Erythroblast (primary cell): ENCODE results near the gene BCHE.

Experiments
- DNase-seq, 2 experiments: peaks; one replicate each; lab custom pipeline; 2025; lab: John Stamatoyannopoulos, UW
- GATA1 ChIP-seq: IDR thresholded peaks from 2 replicates; pipeline ENCODE4 v1.6.1; 2011; ENCODE audit warnings: low read depth, mild to moderate bottlenecking, control low read depth, low read length, moderate library complexity
- POLR2A ChIP-seq: IDR thresholded peaks from 2 replicates; pipeline ENCODE4 v1.6.1; 2011; ENCODE audit warnings: mild to moderate bottlenecking, low read length

The BCHE gene

DNA sequence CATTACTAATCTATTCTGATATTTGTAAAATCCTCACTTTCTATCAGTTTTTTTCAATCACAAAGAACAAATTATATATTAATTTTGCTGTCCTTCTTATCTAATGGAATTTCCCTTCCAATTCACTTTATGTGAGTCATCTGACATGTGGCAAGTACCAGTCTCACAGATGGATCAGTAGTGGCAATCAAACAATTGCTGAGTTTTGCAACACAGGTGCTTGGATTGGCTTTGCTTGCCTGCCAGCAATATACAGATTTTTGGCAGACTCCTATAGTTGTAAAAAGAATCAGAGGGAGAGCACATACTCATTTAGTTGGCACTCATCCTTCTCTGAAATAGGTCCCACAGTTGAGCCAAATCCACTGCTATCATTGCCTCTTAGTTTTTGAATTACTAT, 83.7 kb downstream of the BCHE start:
- DNase-seq: no peak
- TF ChIP-seq GATA1 (no peak), POLR2A (no peak)

DNA sequence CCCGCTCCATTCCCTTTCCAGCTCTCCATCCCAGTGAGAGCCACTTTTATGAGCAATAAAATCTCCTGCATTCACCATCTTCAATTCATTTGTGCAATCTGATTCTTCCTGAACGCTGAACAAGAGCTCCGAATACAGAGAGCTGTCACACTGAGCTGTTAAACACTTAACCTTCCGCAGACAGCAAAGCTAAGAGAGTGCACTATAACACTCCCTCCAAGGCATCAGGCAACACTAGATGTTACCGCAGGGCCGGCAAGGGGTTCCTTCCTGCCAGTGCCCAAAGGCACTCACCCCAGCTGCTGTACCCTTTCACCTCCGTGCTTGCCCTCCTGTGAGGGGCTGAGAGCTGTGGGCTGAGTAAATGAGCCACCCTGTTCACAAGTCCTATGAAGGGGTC, 85.6 kb downstream of the BCHE start:
- no peak for DNase-seq
- TF ChIP-seq POLR2A (no peak), GATA1 (no peak)

DNA sequence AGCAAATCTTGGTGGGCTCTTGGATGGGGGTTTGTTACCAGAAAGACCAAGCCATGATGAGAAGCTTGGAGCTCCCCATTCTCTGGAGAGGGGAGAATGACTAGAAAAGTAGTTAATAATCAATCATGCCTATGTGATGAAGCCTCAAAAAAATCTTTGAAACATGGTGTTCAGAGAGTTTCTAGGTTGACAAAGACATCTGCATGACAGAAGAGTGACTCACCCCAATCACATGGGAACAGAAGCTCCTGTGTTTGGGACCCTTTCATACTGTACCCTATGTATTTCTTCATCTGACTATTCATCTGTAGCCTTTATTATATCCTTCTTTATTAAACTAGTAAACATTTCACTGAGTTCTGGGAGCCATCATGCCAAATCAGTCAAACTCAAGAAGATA, 87.4 kb downstream of the BCHE start:
- no peak for TF ChIP-seq POLR2A
- no peak for TF ChIP-seq GATA1
- no peak for DNase-seq

- no peak for DNase-seq
- TF ChIP-seq GATA1 (no peak), POLR2A (no peak)
Observed at GRCh38 chr3:165749241-165749640, 88.0 kb downstream of the BCHE start.

DNA sequence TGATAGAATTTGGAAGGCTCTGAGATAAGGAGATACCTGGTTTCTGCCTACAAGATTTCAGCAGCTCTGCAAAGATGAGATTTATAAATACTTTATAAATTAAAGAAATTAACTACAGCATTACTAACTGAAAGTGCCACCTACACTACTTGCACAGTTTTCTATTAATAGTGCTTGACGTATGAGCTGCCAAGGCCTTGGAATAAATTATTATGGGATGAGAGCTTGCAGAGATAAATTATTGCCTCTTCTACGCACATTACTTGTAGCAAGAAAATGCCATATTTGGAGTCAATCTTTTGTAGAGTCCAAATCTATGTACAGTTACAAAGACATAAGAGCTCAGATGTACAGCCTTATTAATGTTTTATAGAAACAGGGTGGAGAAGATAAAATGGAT, 89.1 kb downstream of the BCHE start:
- DNase-seq: no peak
- TF ChIP-seq POLR2A: no peak
- TF ChIP-seq GATA1: no peak

- no peak for TF ChIP-seq POLR2A
- no peak for TF ChIP-seq GATA1
- DNase-seq: no peak
Observed at GRCh38 chr3:165746874-165747273, 90.3 kb downstream of the BCHE start.

GRCh38 chr3:165744025-165744424, 93.2 kb downstream of the BCHE start:
- DNase-seq: no peak
- no peak for TF ChIP-seq POLR2A
- no peak for TF ChIP-seq GATA1

GRCh38 chr3:165742351-165742750, 94.9 kb downstream of the BCHE start:
- TF ChIP-seq GATA1 (no peak), POLR2A (no peak)
- no peak for DNase-seq

GRCh38 chr3:165729756-165730155, 107.5 kb downstream of the BCHE start:
- DNase-seq: no peak
- TF ChIP-seq POLR2A (no peak), GATA1 (no peak)

DNA sequence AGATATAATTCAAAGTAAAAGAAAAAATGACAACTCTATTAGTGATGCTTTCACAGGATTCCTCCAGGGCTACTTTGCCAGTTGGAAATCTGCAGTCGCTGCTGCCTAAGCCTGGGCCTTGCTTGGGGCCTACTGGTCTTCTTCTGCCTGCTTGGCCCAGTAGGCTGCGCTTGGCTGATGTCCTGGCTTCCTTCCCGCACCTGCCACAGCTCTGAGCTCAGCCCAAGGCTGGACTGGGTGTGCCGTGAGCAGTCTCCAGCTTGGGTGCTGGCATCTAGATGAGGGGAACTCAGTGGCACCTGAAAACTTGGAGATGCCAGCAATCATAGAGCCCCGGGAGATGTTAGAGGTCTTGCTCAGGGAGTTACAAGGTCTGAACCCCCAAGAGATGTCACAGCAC, 108.3 kb downstream of the BCHE start:
- TF ChIP-seq POLR2A (no peak), GATA1 (no peak)
- DNase-seq: no peak

- DNase-seq: no peak
- no peak for TF ChIP-seq GATA1
Observed at GRCh38 chr3:165725296-165725695, 111.9 kb downstream of the BCHE start.
